Retinal pigment epithelial cell (primary cell): ENCODE measurements around the gene RNLS.

ENCODE experiments used
- DNase-seq: peaks from one replicate; pipeline ENCODE4 v3.0.0-alpha.2; 2010; ENCODE audit warnings: low read depth
- H3K4me3 ChIP-seq: 2 replicates; pipeline ENCODE4 v1.5.1; 2011; ENCODE audit warnings: mild to moderate bottlenecking, low read length, control low read depth, moderate library complexity
- TF ChIP-seq, protein P1 (sequence below): conservative IDR thresholded peaks from 2 replicates; pipeline ENCODE4 v1.5.1; 2011; ENCODE audit warnings: low read depth, low read length, control low read depth, inconsistent platforms

Gene RNLS

DNA sequence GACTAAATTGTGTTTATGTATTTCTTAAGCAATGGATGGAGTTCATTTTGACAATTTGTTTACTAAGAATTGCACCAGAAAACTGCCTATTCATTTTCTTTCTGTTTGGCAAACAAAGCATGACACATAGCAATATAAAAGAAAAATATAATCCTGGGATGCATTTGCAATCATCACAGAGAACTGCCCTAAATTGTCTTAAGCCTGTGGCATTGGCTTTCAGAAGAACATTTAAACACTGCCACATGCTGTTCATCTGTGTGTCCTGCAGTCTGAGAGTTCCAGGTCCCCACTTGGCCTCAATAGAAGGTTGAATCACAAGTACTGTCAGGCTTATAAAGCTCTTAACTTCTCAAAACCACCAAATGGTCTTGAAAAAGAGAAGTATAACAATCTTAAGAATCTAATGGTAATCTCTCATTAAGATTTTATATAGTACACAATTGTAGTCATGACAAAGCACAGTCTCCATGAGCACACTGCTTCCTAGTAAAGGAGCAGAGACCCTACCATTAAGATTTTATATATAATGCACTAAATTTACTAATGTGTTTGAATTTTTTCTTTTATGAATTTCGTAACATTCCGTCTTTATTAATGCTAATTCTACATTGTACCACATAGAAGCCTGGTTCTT, 29.9 kb downstream of the RNLS start:
- H3K4me3 ChIP-seq = no peak overlapping the region
- DNase-seq = peak; percentile 62
- TF ChIP-seq, protein P1, sequence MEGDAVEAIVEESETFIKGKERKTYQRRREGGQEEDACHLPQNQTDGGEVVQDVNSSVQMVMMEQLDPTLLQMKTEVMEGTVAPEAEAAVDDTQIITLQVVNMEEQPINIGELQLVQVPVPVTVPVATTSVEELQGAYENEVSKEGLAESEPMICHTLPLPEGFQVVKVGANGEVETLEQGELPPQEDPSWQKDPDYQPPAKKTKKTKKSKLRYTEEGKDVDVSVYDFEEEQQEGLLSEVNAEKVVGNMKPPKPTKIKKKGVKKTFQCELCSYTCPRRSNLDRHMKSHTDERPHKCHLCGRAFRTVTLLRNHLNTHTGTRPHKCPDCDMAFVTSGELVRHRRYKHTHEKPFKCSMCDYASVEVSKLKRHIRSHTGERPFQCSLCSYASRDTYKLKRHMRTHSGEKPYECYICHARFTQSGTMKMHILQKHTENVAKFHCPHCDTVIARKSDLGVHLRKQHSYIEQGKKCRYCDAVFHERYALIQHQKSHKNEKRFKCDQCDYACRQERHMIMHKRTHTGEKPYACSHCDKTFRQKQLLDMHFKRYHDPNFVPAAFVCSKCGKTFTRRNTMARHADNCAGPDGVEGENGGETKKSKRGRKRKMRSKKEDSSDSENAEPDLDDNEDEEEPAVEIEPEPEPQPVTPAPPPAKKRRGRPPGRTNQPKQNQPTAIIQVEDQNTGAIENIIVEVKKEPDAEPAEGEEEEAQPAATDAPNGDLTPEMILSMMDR = peak; percentile 87

DNA sequence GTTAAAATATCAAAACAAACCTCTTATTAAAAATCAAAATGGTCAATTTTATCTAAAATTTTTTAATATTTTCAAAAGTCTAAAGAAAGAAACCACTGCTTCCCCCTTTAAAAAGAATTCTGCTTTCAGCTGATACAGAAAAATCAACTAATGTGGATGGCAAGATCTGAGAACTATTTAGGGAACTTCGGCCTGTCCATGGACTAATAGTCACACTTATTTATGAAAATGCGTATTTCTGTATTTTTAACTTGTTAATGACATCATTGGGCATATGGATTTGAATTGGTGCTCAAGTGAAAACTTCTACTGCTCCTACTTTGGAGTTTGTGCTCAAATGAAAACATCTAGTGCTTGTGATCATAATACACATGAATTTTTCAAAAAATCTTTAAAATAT, 31.9 kb downstream of the RNLS start:
- no peak overlapping the region for H3K4me3 ChIP-seq
- TF ChIP-seq, protein P1 = no peak

DNA sequence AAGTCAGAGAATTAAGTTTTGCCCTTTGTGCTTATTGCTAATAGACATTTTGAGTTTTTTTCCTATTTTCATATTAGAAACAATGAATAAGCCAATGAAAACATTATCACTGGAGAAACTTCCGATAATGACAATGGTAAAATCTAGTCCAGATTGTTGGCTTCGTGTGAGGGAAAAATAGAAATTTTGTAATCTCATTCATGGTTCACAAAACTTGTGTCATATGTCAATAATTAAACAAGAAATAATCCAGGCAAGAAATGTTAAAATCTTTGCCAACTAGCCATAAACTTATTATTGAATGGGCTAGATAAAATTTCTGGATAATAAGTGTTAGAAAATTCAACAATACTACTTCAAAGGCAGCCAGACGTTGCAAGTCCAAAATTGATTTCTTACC, 36.6 kb downstream of the RNLS start:
- no peak overlapping the region for H3K4me3 ChIP-seq
- DNase-seq = no peak
- TF ChIP-seq, protein P1 = no peak

More for the DNA sequence above, 31.9 kb downstream of the RNLS start:
- no peak for DNase-seq

DNA sequence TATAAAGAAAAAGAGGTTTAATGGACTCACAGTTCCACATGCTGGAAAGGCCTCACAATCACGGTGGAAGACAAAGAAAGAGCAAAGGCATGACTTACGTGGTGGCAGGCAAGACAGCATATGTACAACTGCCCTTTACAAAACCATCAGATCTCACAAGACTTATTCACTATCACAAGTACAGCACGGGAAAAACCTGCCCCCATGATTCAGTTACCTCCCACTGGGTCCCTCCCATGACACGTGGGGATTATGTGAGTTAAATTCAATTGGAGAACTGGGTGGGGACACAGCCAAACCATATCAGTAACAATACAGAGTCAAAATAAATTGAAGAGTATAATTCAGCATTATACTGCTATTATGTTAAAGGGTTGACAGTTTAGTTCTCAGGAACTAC, 37.8 kb downstream of the RNLS start:
- DNase-seq = no peak
- TF ChIP-seq, protein P1 = no peak

DNA sequence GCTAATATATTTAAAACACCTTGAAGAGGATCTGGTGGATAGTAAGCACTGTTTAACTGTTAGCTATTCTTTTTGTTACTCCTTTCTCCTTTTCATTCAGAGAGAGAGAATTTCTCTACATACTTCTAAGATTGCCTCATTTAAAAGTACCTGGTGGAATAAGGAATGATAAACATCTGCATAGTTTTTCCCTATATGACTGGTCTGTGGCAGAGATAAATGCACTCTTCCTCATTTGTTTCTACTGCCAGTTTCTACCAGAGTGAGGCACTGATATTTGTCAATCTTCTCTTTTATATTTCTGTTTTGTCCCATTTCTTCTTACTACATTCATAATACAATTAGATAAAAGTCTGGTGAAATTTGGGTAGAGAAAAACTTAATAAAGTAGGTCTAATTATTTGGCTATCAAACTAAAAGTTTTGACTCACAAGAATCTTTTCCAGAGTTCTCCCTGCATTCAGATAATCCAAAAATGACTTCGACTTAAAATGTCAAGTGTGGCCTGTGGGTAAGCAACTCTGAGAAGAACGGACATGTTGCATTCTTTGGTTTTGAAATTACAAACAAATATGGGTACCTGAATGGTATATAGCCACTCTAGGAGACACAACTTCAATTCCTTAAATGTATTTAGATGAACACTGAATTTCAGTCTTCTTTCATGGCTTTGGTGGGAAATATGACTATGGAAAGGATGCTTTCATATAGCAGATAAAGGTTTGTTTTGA, 38.8 kb downstream of the RNLS start:
- H3K4me3 ChIP-seq = no peak overlapping the region
- DNase-seq = no peak
- TF ChIP-seq, protein P1 = no peak

More for the DNA sequence above, 37.8 kb downstream of the RNLS start:
- H3K4me3 ChIP-seq = no peak overlapping the region

DNA sequence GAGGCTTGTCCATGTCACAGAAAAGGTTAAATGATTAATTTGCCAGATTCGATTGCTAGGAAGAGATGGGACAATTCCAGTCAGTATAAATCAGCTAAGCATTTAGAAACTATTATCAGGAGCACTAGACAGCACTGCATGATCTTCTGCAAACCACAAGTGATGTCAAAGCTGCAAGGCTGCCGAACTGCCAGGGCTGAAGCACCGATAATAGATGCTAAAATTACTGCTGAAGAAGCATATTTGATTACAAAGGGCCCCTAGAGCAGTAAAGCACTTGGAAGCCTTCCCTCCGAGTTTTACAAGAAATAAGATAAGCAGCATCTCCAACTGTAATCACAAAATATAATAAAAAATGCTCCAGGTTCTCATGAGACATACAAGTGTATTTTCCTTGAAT, 40.6 kb downstream of the RNLS start:
- TF ChIP-seq, protein P1 = no peak
- no peak overlapping the region for H3K4me3 ChIP-seq
- no peak for DNase-seq

DNA sequence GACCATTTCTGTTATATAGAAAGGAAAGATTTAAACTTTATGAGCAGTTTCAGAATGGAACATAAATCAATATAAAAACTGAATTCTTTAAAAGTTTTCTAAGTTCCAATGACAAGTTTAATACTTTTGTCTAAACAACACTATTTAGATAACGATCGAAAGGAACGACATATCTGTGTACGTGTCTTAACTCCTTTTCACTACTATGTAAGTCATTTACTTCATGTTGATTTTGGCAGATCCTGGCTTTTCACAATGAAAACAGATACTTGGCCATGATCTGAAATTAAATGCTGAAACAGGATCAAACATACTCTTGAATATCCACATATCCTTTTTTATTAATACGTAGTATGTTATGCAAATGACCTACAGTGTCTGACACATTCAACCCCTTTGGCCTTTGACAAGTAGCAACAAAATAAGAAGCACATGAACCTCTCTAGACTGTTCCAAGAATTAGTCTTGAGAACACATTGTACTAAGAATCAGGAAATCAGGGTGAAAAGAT, 41.9 kb downstream of the RNLS start:
- no peak overlapping the region for H3K4me3 ChIP-seq
- no peak for DNase-seq
- TF ChIP-seq, protein P1 = no peak
